Sigmoid colon (tissue), 7 donors: Measurements from ENCODE around the gene MADD. TPM values are rescaled to one million over a fixed set of nuclear protein-coding genes. Genes with fewer than 3 reads are reported as not detected.

ENCODE experiments used
- DNase-seq: peaks from one replicate; pipeline ENCODE4 v3.0.0-alpha.2; 2019
- H3K27ac ChIP-seq, 4 donors: fragments of 200-600 bp; sonication (generic); one replicate each; pipeline ENCODE4 v1.5.1; 2016 to 2019; ENCODE audit warnings: mild to moderate bottlenecking in 1 of 4
- H3K27me3 ChIP-seq, 3 donors: fragments of 200-600 bp; sonication (generic); one replicate each; pipeline ENCODE4 v1.5.1; 2019; ENCODE audit warnings: mild to moderate bottlenecking in 1 of 3
- H3K36me3 ChIP-seq, 4 donors: fragments of 200-600 bp; sonication (generic); one replicate each; pipeline ENCODE4 v1.5.1; 2016 to 2019
- H3K4me1 ChIP-seq, 4 donors: fragments of 200-600 bp; sonication (generic); one replicate each; pipeline ENCODE4 v1.5.1; 2017 to 2019
- H3K4me3 ChIP-seq, 4 donors: fragments of 200-600 bp; sonication (generic); one replicate each; pipeline ENCODE4 v1.5.1; 2017 to 2019; ENCODE audit warnings: mild to moderate bottlenecking in 2 of 4, moderate library complexity in 1 of 4
- H3K9me3 ChIP-seq, 4 donors: fragments of 200-600 bp in 3 of 4; sonication (generic) in 3 of 4; one replicate each; pipeline versions ENCODE4 v1.5.1 to v1.6.1; 2013 to 2019
- EP300 ChIP-seq, 4 donors: sonication (generic); formaldehyde crosslinking; IDR thresholded peaks; one replicate each; pipeline ENCODE4 v1.6.1; 2017; ENCODE audit warnings: antibody characterized with exemption in 4 of 4
- POLR2A ChIP-seq, 2 donors: fragments of 450-650 bp; IDR thresholded peaks; one replicate each; pipeline ENCODE4 v1.6.1; 2016; ENCODE audit warnings: antibody characterized with exemption in 2 of 2, mild to moderate bottlenecking in 2 of 2, moderate library complexity in 2 of 2
- POLR2AphosphoS5 ChIP-seq, 4 donors: sonication (generic); formaldehyde crosslinking; IDR thresholded peaks; one replicate each; pipeline ENCODE4 v1.6.1; 2017; ENCODE audit warnings: antibody characterized with exemption in 4 of 4
- WGBS, 2 donors: extraction: QIAGEN DNeasy Blood & Tissue Kit; methylation state at CpG; one replicate each; pipeline ENCODE4 v1.1.7; 2013; 5-methylcytosine and 5-hydroxymethylcytosine counted together
- intact Hi-C: fragments of 100-400 bp; cut with DNase I; formaldehyde crosslinking; loops from one replicate; pipeline ENCODE4 v1.15.1; 2023
- polyA plus RNA-seq, 3 donors: library from polyadenylated mRNA; stranded (reverse); fragments of 200-250 nt; gene quantifications; one replicate each; pipeline ENCODE4 v1.2.3, GENCODE V29; 2013
- total RNA-seq, 4 donors: library from RNA; depleted of rRNA; stranded (reverse); fragments of >200 nt; gene quantifications; one replicate each; pipeline ENCODE4 v1.1.0, GENCODE V29; 2016
- TF ChIP-seq, protein P1 (sequence below), 4 experiments: fragments of 450-650 bp in 3 of 4; fragments of 200-600 bp in 1 of 4; IDR thresholded peaks; one replicate each; pipeline ENCODE4 v1.5.1; 2016 to 2019; ENCODE audit warnings: antibody characterized with exemption in 4 of 4, mild to moderate bottlenecking in 3 of 4, moderate library complexity in 2 of 4
- donor health status: healthy with polysubstance abuse.
- donor health status: Bipolar disorder and iron deficiency.
- donor health status: healthy.

The MADD gene
- total and polyA plus RNA-seq, 7 donors = 18.6 to 55.7 (median 32.5) TPM

DNA sequence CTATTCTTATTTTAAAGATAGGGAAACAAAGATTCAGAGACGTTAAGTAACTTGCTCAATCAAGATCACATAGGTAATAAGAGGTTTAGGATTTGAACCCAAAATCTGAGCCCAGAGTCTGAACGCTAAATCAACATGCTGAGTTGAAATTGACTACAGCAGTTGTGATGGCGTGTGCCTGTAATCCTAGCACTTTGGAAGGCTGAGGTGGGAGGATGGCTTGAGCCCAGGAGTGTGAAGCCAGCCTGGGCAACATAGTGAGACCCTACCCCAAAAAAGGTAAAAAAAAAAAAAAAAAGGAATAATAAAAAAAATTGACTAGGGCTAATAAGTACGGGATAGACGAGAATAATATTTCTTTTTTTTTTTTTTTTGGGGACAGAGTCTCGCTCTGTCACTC, 13.6 kb upstream of the MADD start:
- peaks cover 0 to 64% (median 46%) of the 10 kb centered on the region in 4 donors for H3K4me1 ChIP-seq
- no peaks in the 10 kb centered on the region for H3K36me3 ChIP-seq
- H3K9me3 ChIP-seq = no peaks in the 10 kb centered on the region
- TF ChIP-seq POLR2A (IDR thresholded peaks at IDR 0.05) (no peak), POLR2AphosphoS5 (IDR thresholded peaks at IDR 0.05) (no peak), EP300 (IDR thresholded peaks at IDR 0.05) (no peak)
- TF ChIP-seq, protein P1, sequence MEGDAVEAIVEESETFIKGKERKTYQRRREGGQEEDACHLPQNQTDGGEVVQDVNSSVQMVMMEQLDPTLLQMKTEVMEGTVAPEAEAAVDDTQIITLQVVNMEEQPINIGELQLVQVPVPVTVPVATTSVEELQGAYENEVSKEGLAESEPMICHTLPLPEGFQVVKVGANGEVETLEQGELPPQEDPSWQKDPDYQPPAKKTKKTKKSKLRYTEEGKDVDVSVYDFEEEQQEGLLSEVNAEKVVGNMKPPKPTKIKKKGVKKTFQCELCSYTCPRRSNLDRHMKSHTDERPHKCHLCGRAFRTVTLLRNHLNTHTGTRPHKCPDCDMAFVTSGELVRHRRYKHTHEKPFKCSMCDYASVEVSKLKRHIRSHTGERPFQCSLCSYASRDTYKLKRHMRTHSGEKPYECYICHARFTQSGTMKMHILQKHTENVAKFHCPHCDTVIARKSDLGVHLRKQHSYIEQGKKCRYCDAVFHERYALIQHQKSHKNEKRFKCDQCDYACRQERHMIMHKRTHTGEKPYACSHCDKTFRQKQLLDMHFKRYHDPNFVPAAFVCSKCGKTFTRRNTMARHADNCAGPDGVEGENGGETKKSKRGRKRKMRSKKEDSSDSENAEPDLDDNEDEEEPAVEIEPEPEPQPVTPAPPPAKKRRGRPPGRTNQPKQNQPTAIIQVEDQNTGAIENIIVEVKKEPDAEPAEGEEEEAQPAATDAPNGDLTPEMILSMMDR (IDR thresholded peaks at IDR 0.05) = no peak
- intact Hi-C loops = loop anchor here (5.0 kb wide), 1 partner anchor 96 kb away; the partner anchor contains the start of gene MYBPC3
- no peak for DNase-seq
- no peak overlapping the region for H3K4me3 ChIP-seq
- H3K27me3 ChIP-seq = no peaks in the 10 kb centered on the region
- peak overlapping the region in 3 of 4 donors; percentile 1 to 78 (median 76) for H3K27ac ChIP-seq
- WGBS, 2 donors = 90 to 94% methylated on average over 6 of the region's 6 CpGs

DNA sequence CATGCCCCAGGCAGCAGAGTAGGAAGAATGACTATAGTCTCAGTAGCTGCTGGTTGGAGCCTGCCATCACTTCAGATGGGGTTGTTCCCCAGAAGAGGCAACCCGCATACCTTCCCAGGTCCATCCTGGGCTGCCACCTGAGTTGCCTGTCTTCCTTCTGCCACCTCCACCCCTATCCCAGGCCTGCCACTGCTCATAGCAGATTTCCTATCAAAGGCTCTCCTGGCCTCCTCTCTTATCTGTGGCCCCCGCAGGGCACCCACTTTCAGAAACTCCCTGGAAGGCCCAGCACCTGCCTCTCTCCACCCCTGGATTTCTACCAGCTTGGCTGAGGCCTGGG, 12.8 kb upstream of the MADD start:
- Histone ChIP-seq H3K4me1 (peaks cover 0 to 64% (median 46%) of the 10 kb centered on the region in 4 donors), H3K27me3 (no peaks in the 10 kb centered on the region), H3K36me3 (no peaks in the 10 kb centered on the region), H3K4me3 (peak overlapping the region in 3 of 4 donors; percentile 35 to 43 (median 41)), H3K27ac (peak overlapping the region; percentile 69 to 79 (median 77)), H3K9me3 (no peaks in the 10 kb centered on the region)
- WGBS, 2 donors = 41 to 61% methylated on average over 2 of the region's 2 CpGs
- intact Hi-C loops = loop anchor here (5.0 kb wide), 1 partner anchor 95 kb away; the partner anchor contains the start of gene MYBPC3
- TF ChIP-seq, protein P1 (IDR thresholded peaks at IDR 0.05) = no peak
- TF ChIP-seq POLR2A (IDR thresholded peaks at IDR 0.05) = no peak
- no peak for TF ChIP-seq EP300 (IDR thresholded peaks at IDR 0.05)
- no peak for TF ChIP-seq POLR2AphosphoS5 (IDR thresholded peaks at IDR 0.05)
- no peak for DNase-seq

DNA sequence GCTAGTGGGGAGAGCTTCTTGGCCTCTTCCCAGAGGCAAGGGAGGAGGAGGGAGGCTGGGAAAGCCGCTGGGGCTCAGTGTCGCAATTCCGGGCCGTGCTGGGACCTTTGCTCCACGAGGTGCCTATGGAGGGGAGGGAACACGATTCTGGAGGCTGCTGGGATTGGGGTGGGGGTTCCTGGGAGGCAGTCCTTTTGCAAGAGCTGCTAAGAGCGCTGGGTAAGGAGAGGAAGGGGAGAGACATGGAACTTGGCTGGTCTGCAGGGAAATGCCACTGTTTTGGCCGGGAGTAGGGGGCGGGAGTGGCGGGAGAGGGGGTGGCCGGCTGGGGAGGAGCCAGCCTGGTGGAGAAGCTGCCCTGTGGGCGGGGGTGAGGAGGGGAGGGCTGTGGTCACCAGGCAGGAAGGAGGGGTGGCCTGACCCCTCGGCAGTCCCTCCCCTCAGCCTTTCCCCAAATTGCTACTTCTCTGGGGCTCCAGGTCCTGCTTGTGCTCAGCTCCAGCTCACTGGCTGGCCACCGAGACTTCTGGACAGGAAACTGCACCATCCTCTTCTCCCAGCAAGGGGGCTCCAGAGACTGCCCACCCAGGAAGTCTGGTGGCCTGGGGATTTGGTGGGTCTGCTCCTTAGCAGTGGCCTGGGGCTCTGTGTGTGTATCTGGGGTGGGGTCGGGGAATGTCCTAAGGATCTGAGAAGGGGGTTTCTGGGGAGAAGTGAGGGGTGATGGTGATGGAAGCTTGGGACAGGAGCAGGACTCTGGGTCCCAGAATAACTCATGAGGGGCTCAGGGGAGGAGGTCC, 12.2 kb upstream of the MADD start, which contains the start of gene NR1H3:
Gene NR1H3, plus strand, starts transcription at position 480 of the 800 bp plus-strand sequence. CDS start 1,221 bp downstream, outside the sequence.
- Histone ChIP-seq H3K27ac (peak within 1 kb of the TSS; percentile 69 to 79 (median 77)), H3K36me3 (no peaks in the 10 kb centered on the region), H3K9me3 (no peaks in the 10 kb centered on the region), H3K4me3 (peak within 1 kb of the TSS; percentile 11 to 43 (median 38)), H3K27me3 (no peaks in the 10 kb centered on the region), H3K4me1 (peaks cover 0 to 64% (median 46%) of the 10 kb centered on the region in 4 donors)
- WGBS, 2 donors = 6 to 21% methylated on average over 15 of the region's 15 CpGs
- peak; percentile 95 for DNase-seq
- TF ChIP-seq EP300 (IDR thresholded peaks at IDR 0.05) (no peak), POLR2A (IDR thresholded peaks at IDR 0.05) (no peak), POLR2AphosphoS5 (IDR thresholded peaks at IDR 0.05) (peak in 3 of 4 donors; percentile 4 to 37 (median 18))
- TF ChIP-seq, protein P1 (IDR thresholded peaks at IDR 0.05) = peak; percentile 31 to 71 (median 65)
- intact Hi-C loops = loop anchor here (5.0 kb wide), 1 partner anchor 95 kb away; the partner anchor contains the start of gene MYBPC3

DNA sequence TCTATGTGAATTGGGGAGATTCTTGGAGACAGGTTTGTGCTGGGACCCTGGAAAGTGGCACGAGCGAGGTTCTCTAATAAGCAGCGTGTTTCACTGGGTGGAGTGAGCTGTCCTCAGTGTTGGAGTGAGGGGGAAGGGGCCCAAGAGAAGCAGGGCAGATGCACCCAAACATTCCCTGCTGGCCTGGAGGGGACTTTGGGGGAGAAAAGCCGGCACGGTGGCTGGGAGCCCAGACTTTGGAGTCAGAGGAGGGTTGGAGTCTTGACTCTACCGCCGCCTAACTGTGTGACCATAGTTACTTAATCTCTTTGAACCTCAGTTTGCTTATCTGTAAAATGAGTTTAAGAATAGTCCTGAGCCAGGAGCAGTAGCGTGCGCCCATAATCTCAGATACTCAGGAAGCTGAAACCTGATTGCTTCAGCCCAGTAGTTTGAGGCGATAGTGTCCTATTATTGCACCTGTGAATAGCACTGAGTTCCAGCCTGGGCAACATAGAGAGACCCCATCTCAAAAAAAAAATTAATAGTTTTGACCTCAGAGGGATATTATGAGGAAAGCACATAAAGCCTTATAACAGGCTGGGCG, 11.5 kb upstream of the MADD start:
- DNase-seq = no peak
- intact Hi-C loops = loop anchor here (5.0 kb wide), 1 partner anchor 94 kb away; the partner anchor contains the start of gene MYBPC3
- H3K27me3 ChIP-seq = no peaks in the 10 kb centered on the region
- peak overlapping the region; percentile 69 to 79 (median 77) for H3K27ac ChIP-seq
- no peaks in the 10 kb centered on the region for H3K9me3 ChIP-seq
- no peaks in the 10 kb centered on the region for H3K36me3 ChIP-seq
- TF ChIP-seq, protein P1 (IDR thresholded peaks at IDR 0.05) = no peak
- TF ChIP-seq POLR2AphosphoS5 (IDR thresholded peaks at IDR 0.05) (no peak), EP300 (IDR thresholded peaks at IDR 0.05) (no peak), POLR2A (IDR thresholded peaks at IDR 0.05) (no peak)
- H3K4me3 ChIP-seq = peak overlapping the region; percentile 11 to 43 (median 38)
- peaks cover 0 to 63% (median 46%) of the 10 kb centered on the region in 4 donors for H3K4me1 ChIP-seq
- WGBS, 2 donors = 74 to 79% methylated on average over 11 of the region's 11 CpGs
